IPS DF 4.7 (cell line): ENCODE results near the gene NEFH.
A peak's percentile ranks its signal among the peaks of the same experiment; 100 is the strongest.

Source experiments
- DNase-seq: peaks from one replicate; pipeline ENCODE4 v3.0.0-alpha.2; 2013; ENCODE audit warnings: low spot score; ENCODE audit errors: extremely low read depth

NEFH gene

GRCh38 chr22:29503811-29504372 is 23.9 kb downstream of the NEFH start:
- no peak for DNase-seq

DNA sequence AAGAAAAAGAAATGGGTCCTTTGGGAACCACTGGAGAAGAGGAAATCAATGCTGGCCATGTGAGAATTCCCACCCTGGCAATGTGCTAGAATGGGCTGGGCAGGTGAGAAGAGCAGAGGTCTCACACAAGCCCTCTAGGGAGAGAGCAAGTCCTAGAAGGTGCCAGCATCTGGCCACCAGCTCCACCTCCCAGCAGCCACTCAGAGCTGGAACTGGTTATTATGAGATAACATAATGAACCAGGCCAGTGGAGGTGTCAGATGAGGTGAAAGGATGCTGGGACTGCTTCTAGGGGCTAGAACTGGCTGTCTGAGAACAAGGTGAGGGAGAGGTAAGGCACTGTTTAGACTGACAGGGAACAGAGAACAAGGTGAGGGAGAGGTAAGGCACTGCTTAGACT is 29.3 kb downstream of the NEFH start:
- DNase-seq, result no peak

- no peak for DNase-seq
These were observed 29.8 kb downstream of the NEFH start for GRCh38 chr22:29509815-29510214.

- DNase-seq, result no peak
These were observed 30.5 kb downstream of the NEFH start for GRCh38 chr22:29510542-29510941.

GRCh38 chr22:29511126-29511862 is 31.3 kb downstream of the NEFH start:
- no peak for DNase-seq

- DNase-seq, result no peak
These were observed 32.0 kb downstream of the NEFH start for GRCh38 chr22:29512031-29512430.

DNA sequence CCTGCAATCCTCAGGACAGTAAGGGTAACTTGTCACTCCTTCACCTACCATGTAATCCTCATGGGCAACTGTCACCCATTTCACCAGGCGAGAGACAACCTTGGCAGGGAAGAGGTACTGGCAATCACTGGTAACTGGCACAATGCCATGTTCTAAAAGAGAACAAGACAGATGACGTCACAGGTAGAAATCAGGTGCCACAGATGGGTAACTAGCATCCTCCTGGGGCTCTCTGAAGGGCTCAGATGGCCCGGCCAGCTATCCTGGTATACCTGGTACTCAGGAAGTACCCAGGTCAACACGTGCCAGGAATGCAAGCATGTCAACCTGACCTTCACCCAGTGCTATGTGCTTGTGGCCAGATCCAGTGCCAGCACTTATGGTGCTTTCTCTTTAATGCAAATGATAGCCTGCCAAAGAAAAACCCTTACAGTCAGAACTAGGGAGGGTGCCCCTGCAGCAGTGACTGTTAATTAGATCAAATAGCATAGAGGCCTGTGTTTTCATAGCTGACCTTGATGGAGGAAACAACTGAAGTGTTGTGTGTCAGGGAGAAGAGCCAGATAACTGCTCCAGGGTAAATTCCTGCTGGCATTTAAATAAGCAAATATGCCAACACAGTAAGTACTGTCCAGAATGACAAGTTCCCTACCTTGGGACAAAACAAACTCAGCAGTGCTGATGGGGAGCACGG is 37.3 kb downstream of the NEFH start:
- DNase-seq, result no peak

- no peak for DNase-seq
These were observed 38.4 kb downstream of the NEFH start for GRCh38 chr22:29518427-29518826.

DNA sequence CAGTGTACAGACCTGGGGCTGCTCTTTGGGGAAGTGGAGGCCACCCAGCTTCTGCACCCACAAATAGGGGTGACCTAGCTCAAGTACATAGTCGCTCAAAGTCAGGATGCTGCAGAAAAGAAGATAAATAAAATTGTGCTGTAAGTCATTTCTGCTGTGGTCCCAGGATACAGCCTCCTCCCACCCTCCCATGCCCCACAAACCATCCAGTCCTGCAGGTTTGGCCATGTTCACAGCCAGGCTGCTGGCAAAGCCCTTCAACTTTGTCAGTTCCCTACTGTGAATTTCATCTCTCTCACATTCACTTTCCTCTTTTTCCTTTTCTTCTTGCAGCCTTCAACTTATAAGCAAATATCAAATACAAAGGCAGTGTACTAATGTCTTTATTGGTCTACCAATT is 40.0 kb downstream of the NEFH start:
- no peak for DNase-seq

DNA sequence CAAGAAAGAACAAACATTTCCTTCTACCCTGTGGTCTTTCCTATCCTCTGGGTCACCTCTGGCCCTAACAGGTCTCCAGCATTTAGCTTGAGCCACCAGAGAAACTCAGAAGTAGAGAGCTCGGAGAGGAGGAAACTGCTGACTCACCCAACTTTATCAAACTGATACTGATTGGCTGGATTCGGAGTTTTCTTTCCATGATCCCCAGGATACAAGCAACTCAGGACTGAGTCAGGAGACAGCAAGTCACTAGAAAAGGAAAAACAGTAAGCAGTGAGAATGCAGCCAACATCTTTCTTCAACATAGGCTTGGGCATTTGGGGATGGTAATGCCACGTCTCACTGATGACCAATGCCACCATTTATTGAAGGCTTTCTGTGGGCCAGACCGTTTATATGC is 40.8 kb downstream of the NEFH start:
- DNase-seq, result no peak

DNA sequence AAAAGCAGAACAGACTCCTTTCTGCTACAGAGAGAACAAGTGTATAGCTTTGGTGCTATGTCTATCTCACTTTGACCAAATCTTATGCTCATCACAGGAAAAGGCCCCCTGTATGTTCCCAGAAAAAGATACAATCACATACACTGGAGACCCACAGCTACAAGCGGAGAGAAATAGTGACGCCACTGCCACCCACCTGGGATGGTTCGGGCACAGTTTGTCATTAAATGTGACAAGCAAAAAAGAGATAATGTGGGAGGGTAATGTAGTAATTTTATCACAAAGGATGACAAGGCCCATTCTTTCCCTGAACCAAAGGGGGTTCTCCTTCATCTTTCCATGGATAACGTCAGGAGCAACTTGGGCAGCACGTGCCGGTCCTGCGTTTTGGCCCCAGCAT is 41.5 kb downstream of the NEFH start:
- DNase-seq, result no peak

GRCh38 chr22:29523761-29524160 is 43.7 kb downstream of the NEFH start:
- DNase-seq, result no peak

- DNase-seq, result peak; percentile 0
These were observed 44.6 kb downstream of the NEFH start for GRCh38 chr22:29524442-29525191.

GRCh38 chr22:29528144-29528543 is 48.1 kb downstream of the NEFH start:
- no peak for DNase-seq

- no peak for DNase-seq
These were observed 50.7 kb downstream of the NEFH start for GRCh38 chr22:29530716-29531115.

DNA sequence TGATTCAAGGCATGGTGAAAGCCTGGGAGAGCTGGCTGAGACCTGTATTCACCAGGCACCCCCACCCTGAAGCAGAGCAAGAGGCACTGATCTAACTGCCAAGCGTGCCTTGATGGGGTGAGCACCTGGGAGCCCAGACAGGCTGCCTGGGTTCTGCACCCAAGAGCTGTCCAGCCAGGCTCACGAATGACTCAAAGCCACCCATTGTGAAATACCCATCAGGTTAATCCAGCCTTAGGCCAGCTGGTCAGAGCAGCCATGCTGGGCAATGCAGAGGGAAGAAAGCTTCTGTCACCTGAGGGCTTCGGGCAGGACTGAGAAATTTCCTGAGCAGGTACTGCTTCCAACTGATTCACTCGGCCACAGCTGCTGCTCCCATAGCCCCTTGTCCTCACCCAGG is 51.4 kb downstream of the NEFH start:
- DNase-seq, result no peak

GRCh38 chr22:29536411-29536810 is 56.4 kb downstream of the NEFH start:
- no peak for DNase-seq

DNA sequence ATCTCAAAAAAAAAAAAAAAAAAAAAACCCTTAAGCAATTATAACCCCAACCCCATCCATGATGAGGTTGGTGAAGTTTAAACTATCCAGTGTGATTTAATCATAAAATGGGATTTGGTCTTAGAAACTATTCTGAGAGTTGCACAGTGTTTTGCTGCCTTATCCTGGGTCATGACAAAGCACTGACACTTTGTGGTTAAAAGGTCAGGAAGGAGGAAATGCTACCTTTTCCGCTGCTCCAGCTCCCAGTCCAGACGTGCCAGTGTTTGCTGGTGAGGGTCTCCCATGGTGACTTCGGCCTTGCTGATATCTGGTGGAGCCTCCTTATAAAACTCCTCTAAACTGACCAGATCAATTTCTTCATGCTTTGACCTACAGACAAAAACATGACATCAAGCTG is 59.1 kb downstream of the NEFH start:
- no peak for DNase-seq
